Activated T-cell treated with anti-CD3 and anti-CD28 coated beads, Interleukin-2, amount 50 U/mL, for 24 hours (primary cell): ENCODE data around the gene ADAMTSL1.

Experiments used
- DNase-seq: peaks from one replicate; pipeline ENCODE4 v3.0.0-alpha.2; 2020
- H3K27ac Mint-ChIP-seq: 2 replicates; pipeline ENCODE4 v1.8.0; 2020; ENCODE audit warnings: mild to moderate bottlenecking, mixed read lengths
- H3K27me3 Mint-ChIP-seq: 2 replicates; pipeline ENCODE4 v1.8.0; 2020; ENCODE audit warnings: mixed read lengths
- H3K36me3 Mint-ChIP-seq: 2 replicates; pipeline ENCODE4 v1.8.0; 2020; ENCODE audit warnings: low read depth, mixed read lengths
- H3K4me1 Mint-ChIP-seq: 2 replicates; pipeline ENCODE4 v1.8.0; 2020; ENCODE audit warnings: low read depth, mixed read lengths
- H3K4me3 Mint-ChIP-seq: 2 replicates; pipeline ENCODE4 v1.8.0; 2020; ENCODE audit warnings: mild to moderate bottlenecking, moderate library complexity, mixed read lengths
- H3K9me3 Mint-ChIP-seq: 2 replicates; pipeline ENCODE4 v1.8.0; 2020; ENCODE audit warnings: mixed read lengths

The ADAMTSL1 gene

GRCh38 chr9:18636781-18637180, 162.8 kb downstream of the ADAMTSL1 start:
- Mint-ChIP-seq H3K4me3 (no peak overlapping the region), H3K9me3 (no peaks in the 10 kb centered on the region), H3K4me1 (no peaks in the 10 kb centered on the region), H3K36me3 (no peaks in the 10 kb centered on the region), H3K27ac (no peak overlapping the region), H3K27me3 (no peaks in the 10 kb centered on the region)
- no peak for DNase-seq

GRCh38 chr9:18638371-18639249, 164.7 kb downstream of the ADAMTSL1 start:
- Mint-ChIP-seq H3K9me3 (peaks cover under 1% of the 10 kb centered on the region), H3K4me1 (no peaks in the 10 kb centered on the region), H3K36me3 (no peaks in the 10 kb centered on the region), H3K4me3 (no peak overlapping the region), H3K27ac (no peak overlapping the region), H3K27me3 (no peaks in the 10 kb centered on the region)
- no peak for DNase-seq

GRCh38 chr9:18639911-18640310, 166.0 kb downstream of the ADAMTSL1 start:
- H3K27me3 Mint-ChIP-seq: no peaks in the 10 kb centered on the region
- no peak overlapping the region for H3K27ac Mint-ChIP-seq
- no peaks in the 10 kb centered on the region for H3K4me1 Mint-ChIP-seq
- peaks cover 4% of the 10 kb centered on the region for H3K9me3 Mint-ChIP-seq
- DNase-seq: no peak
- no peaks in the 10 kb centered on the region for H3K36me3 Mint-ChIP-seq
- no peak overlapping the region for H3K4me3 Mint-ChIP-seq

GRCh38 chr9:18658804-18659705, 185.1 kb downstream of the ADAMTSL1 start:
- no peaks in the 10 kb centered on the region for H3K36me3 Mint-ChIP-seq
- no peak overlapping the region for H3K27ac Mint-ChIP-seq
- DNase-seq: no peak
- no peaks in the 10 kb centered on the region for H3K4me1 Mint-ChIP-seq
- no peaks in the 10 kb centered on the region for H3K27me3 Mint-ChIP-seq
- H3K9me3 Mint-ChIP-seq: no peaks in the 10 kb centered on the region
- H3K4me3 Mint-ChIP-seq: no peak overlapping the region

- DNase-seq: no peak
- no peaks in the 10 kb centered on the region for H3K36me3 Mint-ChIP-seq
- H3K4me1 Mint-ChIP-seq: no peaks in the 10 kb centered on the region
- H3K9me3 Mint-ChIP-seq: no peaks in the 10 kb centered on the region
- no peaks in the 10 kb centered on the region for H3K27me3 Mint-ChIP-seq
- no peak overlapping the region for H3K27ac Mint-ChIP-seq
- no peak overlapping the region for H3K4me3 Mint-ChIP-seq
Measured at GRCh38 chr9:18660001-18660400, 186.0 kb downstream of the ADAMTSL1 start.

GRCh38 chr9:18662320-18662719, 188.4 kb downstream of the ADAMTSL1 start:
- no peaks in the 10 kb centered on the region for H3K9me3 Mint-ChIP-seq
- no peak overlapping the region for H3K4me3 Mint-ChIP-seq
- H3K4me1 Mint-ChIP-seq: no peaks in the 10 kb centered on the region
- no peaks in the 10 kb centered on the region for H3K36me3 Mint-ChIP-seq
- no peak for DNase-seq
- no peak overlapping the region for H3K27ac Mint-ChIP-seq
- H3K27me3 Mint-ChIP-seq: no peaks in the 10 kb centered on the region

- H3K36me3 Mint-ChIP-seq: no peaks in the 10 kb centered on the region
- H3K4me3 Mint-ChIP-seq: no peak overlapping the region
- H3K27me3 Mint-ChIP-seq: no peaks in the 10 kb centered on the region
- DNase-seq: no peak
- no peak overlapping the region for H3K27ac Mint-ChIP-seq
- no peaks in the 10 kb centered on the region for H3K9me3 Mint-ChIP-seq
- no peaks in the 10 kb centered on the region for H3K4me1 Mint-ChIP-seq
Measured at GRCh38 chr9:18665947-18666346, 192.0 kb downstream of the ADAMTSL1 start.

GRCh38 chr9:18666348-18666747, 192.4 kb downstream of the ADAMTSL1 start:
- H3K27me3 Mint-ChIP-seq: peaks cover 2% of the 10 kb centered on the region
- no peak for DNase-seq
- no peaks in the 10 kb centered on the region for H3K9me3 Mint-ChIP-seq
- H3K36me3 Mint-ChIP-seq: no peaks in the 10 kb centered on the region
- H3K27ac Mint-ChIP-seq: no peak overlapping the region
- no peak overlapping the region for H3K4me3 Mint-ChIP-seq
- no peaks in the 10 kb centered on the region for H3K4me1 Mint-ChIP-seq

- Mint-ChIP-seq H3K27ac (no peak overlapping the region), H3K4me3 (no peak overlapping the region), H3K9me3 (no peaks in the 10 kb centered on the region), H3K4me1 (no peaks in the 10 kb centered on the region), H3K27me3 (peaks cover 3% of the 10 kb centered on the region), H3K36me3 (no peaks in the 10 kb centered on the region)
- DNase-seq: no peak
Measured at GRCh38 chr9:18666986-18667772, 193.2 kb downstream of the ADAMTSL1 start.

GRCh38 chr9:18668944-18669343, 195.0 kb downstream of the ADAMTSL1 start:
- H3K27me3 Mint-ChIP-seq: peaks cover 3% of the 10 kb centered on the region
- no peaks in the 10 kb centered on the region for H3K4me1 Mint-ChIP-seq

GRCh38 chr9:18672706-18673105, 198.8 kb downstream of the ADAMTSL1 start:
- no peak overlapping the region for H3K4me3 Mint-ChIP-seq

More at GRCh38 chr9:18668944-18669343, 195.0 kb downstream of the ADAMTSL1 start:
- no peak overlapping the region for H3K27ac Mint-ChIP-seq
- no peaks in the 10 kb centered on the region for H3K36me3 Mint-ChIP-seq
- H3K9me3 Mint-ChIP-seq: no peaks in the 10 kb centered on the region
- no peak for DNase-seq
- H3K4me3 Mint-ChIP-seq: no peak overlapping the region

GRCh38 chr9:18673179-18673578, 199.2 kb downstream of the ADAMTSL1 start:
- H3K4me3 Mint-ChIP-seq: no peak overlapping the region
- H3K36me3 Mint-ChIP-seq: no peaks in the 10 kb centered on the region
- H3K27ac Mint-ChIP-seq: no peak overlapping the region
- no peaks in the 10 kb centered on the region for H3K9me3 Mint-ChIP-seq
- DNase-seq: no peak
- H3K4me1 Mint-ChIP-seq: no peaks in the 10 kb centered on the region
- H3K27me3 Mint-ChIP-seq: peaks cover 3% of the 10 kb centered on the region

More at GRCh38 chr9:18672706-18673105, 198.8 kb downstream of the ADAMTSL1 start:
- no peak overlapping the region for H3K27ac Mint-ChIP-seq
- H3K4me1 Mint-ChIP-seq: no peaks in the 10 kb centered on the region
- DNase-seq: no peak
- peaks cover 3% of the 10 kb centered on the region for H3K27me3 Mint-ChIP-seq
- H3K9me3 Mint-ChIP-seq: no peaks in the 10 kb centered on the region
- no peaks in the 10 kb centered on the region for H3K36me3 Mint-ChIP-seq

- DNase-seq: no peak
- Mint-ChIP-seq H3K36me3 (no peaks in the 10 kb centered on the region), H3K27me3 (peaks cover 3% of the 10 kb centered on the region), H3K4me1 (no peaks in the 10 kb centered on the region), H3K4me3 (no peak overlapping the region), H3K9me3 (no peaks in the 10 kb centered on the region), H3K27ac (no peak overlapping the region)
Measured at GRCh38 chr9:18675332-18675731, 201.4 kb downstream of the ADAMTSL1 start.

GRCh38 chr9:18675973-18676372, 202.0 kb downstream of the ADAMTSL1 start:
- Mint-ChIP-seq H3K4me1 (no peaks in the 10 kb centered on the region), H3K27me3 (peaks cover 3% of the 10 kb centered on the region), H3K4me3 (no peak overlapping the region), H3K36me3 (no peaks in the 10 kb centered on the region), H3K27ac (no peak overlapping the region), H3K9me3 (no peaks in the 10 kb centered on the region)
- DNase-seq: no peak
